ENCODE measurements around the gene AMPD3. TPM values are rescaled to one million over a fixed set of nuclear protein-coding genes. Genes with fewer than 3 reads are reported as not detected.

Gene AMPD3
- polyA plus RNA-seq, 1 experiment = 19.6 TPM

- Histone ChIP-seq H3K9me3 (ENCODE audit: control insufficient read depth, insufficient read depth, low read length) (no peaks in the 10 kb centered on the region; the same call in 1 of the 2 replicates), H3K4me3 (ENCODE audit: low read depth, low read length) (no peak overlapping the region), H3K27me3 (ENCODE audit: control insufficient read depth, insufficient read depth, low read length) (no peaks in the 10 kb centered on the region), H3K27ac (ENCODE audit: low read depth, low read length) (no peak overlapping the region)
- no peak for DNase-seq (ENCODE audit: low read depth, low spot score)
- ChIA-PET CTCF (no interaction called here), POLR2A (no interaction called here)
- TF ChIP-seq, protein P1, sequence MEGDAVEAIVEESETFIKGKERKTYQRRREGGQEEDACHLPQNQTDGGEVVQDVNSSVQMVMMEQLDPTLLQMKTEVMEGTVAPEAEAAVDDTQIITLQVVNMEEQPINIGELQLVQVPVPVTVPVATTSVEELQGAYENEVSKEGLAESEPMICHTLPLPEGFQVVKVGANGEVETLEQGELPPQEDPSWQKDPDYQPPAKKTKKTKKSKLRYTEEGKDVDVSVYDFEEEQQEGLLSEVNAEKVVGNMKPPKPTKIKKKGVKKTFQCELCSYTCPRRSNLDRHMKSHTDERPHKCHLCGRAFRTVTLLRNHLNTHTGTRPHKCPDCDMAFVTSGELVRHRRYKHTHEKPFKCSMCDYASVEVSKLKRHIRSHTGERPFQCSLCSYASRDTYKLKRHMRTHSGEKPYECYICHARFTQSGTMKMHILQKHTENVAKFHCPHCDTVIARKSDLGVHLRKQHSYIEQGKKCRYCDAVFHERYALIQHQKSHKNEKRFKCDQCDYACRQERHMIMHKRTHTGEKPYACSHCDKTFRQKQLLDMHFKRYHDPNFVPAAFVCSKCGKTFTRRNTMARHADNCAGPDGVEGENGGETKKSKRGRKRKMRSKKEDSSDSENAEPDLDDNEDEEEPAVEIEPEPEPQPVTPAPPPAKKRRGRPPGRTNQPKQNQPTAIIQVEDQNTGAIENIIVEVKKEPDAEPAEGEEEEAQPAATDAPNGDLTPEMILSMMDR (IDR thresholded peaks at IDR 0.05; ENCODE audit: low read depth, low read length) = no peak
Observed at GRCh38 chr11:10478066-10478465, 23.0 kb downstream of the AMPD3 start.

GRCh38 chr11:10478574-10479550, 23.8 kb downstream of the AMPD3 start:
- Histone ChIP-seq H3K4me3 (ENCODE audit: low read depth, low read length) (no peak overlapping the region), H3K27me3 (ENCODE audit: control insufficient read depth, insufficient read depth, low read length) (no peaks in the 10 kb centered on the region), H3K27ac (ENCODE audit: low read depth, low read length) (no peak overlapping the region), H3K9me3 (ENCODE audit: control insufficient read depth, insufficient read depth, low read length) (no peaks in the 10 kb centered on the region; the same call in 1 of the 2 replicates)
- TF ChIP-seq, protein P1 (IDR thresholded peaks at IDR 0.05; ENCODE audit: low read depth, low read length) = no peak
- ChIA-PET POLR2A (no interaction called here), CTCF (no interaction called here)
- DNase-seq (ENCODE audit: low read depth, low spot score) = no peak

DNA sequence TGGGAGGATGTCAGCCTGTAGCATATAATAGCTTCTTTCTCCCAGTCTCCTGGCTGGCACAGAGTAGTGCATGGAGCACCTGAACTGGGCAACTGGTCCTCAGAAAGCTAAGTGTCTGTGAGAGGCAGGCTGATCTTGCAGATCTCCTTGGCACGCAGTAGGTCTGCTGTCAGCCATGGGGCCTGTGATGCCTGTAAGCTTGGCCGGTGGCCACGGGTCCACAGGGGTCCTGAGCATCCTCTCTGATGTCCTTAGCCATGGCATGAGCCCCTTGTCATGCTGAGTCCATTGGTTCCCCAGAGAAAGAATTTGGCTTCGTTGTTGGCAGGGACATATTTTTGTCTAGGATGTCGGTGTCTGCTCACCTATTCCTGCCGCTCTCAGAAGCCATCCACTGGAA, 25.0 kb downstream of the AMPD3 start:
- TF ChIP-seq, protein P1 (IDR thresholded peaks at IDR 0.05; ENCODE audit: low read depth, low read length) = no peak
- POLR2A ChIA-PET = no interaction called here
- Histone ChIP-seq H3K9me3 (ENCODE audit: control insufficient read depth, insufficient read depth, low read length) (no peaks in the 10 kb centered on the region; the same call in 1 of the 2 replicates), H3K27ac (ENCODE audit: low read depth, low read length) (no peak overlapping the region), H3K27me3 (ENCODE audit: control insufficient read depth, insufficient read depth, low read length) (no peaks in the 10 kb centered on the region), H3K4me3 (ENCODE audit: low read depth, low read length) (no peak overlapping the region)
- no peak for DNase-seq (ENCODE audit: low read depth, low spot score)
- CTCF ChIA-PET = no interaction called here

DNA sequence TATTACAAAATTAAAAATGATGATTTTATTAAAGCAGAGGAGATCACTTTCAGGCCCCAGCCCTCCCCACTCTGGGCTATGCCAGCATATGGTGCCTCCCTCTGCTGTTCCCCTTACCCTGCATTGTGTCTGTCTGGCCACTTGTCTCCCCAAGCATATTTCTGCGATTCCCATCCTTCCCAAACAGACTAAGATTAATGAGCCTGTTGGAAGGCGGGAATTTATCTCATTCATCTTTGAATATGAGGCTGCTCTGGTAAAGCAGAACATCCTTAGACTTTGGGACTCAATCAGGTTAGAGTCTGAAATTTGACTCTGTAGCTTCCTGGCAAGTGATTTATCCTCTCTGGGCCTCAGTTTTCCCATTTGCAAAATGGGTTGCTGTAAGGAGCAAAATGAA, 25.7 kb downstream of the AMPD3 start:
- no peaks in the 10 kb centered on the region; the same call in 1 of the 2 replicates for H3K9me3 ChIP-seq (ENCODE audit: control insufficient read depth, insufficient read depth, low read length)
- ChIA-PET POLR2A (interaction anchor here (1.9 kb wide), 1 partner anchor 10 kb away, joined by 10 read pairs; no protein-coding TSS in a partner anchor), CTCF (interaction anchor here (1.1 kb wide), 1 partner anchor 74 kb away, joined by 3 read pairs; no protein-coding TSS in a partner anchor)
- no peak overlapping the region for H3K4me3 ChIP-seq (ENCODE audit: low read depth, low read length)
- no peak overlapping the region for H3K27ac ChIP-seq (ENCODE audit: low read depth, low read length)
- TF ChIP-seq, protein P1 (IDR thresholded peaks at IDR 0.05; ENCODE audit: low read depth, low read length) = no peak
- H3K27me3 ChIP-seq (ENCODE audit: control insufficient read depth, insufficient read depth, low read length) = no peaks in the 10 kb centered on the region
- no peak for DNase-seq (ENCODE audit: low read depth, low spot score)

Measured in AG04450 (cell line).